ENCODE results near the gene ELMO2.
A peak's percentile ranks its signal among the peaks of the same experiment; 100 is the strongest.

Gene ELMO2

DNA sequence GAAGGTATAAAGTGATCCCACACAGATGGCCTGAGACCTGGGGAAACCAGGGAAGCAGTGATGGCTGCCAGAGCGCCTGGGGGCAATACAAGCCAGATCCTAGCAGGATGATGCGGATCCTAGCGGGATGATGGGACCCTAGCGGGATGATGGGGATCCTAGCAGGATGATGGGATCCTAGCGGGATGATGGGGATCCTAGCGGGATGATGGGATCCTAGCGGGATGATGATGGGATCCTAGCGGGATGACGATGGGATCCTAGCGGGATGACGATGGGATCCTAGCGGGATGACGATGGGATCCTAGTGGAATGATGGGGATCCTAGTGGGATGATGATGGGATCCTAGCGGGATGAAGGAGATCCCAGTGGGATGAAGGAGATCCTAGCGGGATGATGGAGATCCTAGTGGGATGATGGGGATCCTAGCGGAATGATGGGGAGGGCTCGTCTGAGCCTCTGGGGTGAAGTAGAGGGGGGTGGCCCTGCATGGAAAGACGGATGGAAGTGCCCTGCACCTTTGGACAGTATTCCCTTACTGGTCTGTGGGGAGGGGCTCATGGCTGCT is 54.0 kb downstream of the ELMO2 start:
- DNase-seq (ENCODE audit: low spot score in 2 of 2) = no peak
- no peak overlapping the region for H3K4me3 Mint-ChIP-seq

DNA sequence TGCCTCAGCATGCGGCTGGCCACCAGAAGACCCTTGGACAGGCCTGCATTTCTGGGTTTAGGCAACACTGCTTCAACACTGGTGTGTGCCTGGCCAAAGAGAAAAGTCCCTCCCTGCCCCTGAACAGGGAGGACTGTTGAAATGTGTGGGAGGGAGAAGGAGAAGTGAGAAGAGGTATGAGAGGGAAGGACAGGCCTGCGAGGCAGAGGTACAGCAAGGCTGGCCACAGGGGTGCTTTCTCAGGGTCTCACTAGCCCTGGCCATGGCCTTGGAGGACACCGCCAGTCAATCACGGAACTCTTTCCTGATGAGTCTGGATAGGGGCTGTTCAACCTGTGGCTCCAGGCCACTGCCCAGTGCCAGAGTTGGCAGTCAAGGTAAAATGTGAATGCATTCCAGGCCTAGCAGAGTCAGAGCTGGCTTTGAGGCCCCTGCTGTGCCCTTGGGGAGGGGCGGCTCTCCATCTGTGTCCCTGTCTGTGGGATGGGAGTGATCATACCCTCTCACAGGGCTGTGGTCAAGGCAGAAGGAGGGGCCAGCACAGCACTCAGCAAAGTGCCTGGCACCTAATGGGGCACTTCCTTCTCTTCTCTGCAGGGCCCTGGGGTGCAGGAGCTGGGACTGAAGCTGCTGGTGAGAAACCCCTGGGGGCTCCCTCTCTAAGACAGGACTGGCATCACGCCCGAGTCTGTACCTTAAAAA is 54.9 kb downstream of the ELMO2 start:
- ATAC-seq (replicated peaks; ENCODE audit: extremely low read depth, poor library complexity, severe bottlenecking) (no peak), DNase-seq (ENCODE audit: low spot score in 2 of 2) (no peak)
- Mint-ChIP-seq H3K9me3 (no peaks in the 10 kb centered on the region), H3K27ac (ENCODE audit: low read depth) (peak overlapping the region; percentile 80), H3K36me3 (ENCODE audit: insufficient read depth) (peaks cover 13% of the 10 kb centered on the region), H3K27me3 (no peaks in the 10 kb centered on the region), H3K4me3 (no peak overlapping the region), H3K4me1 (peaks cover 36% of the 10 kb centered on the region)

More for the DNA sequence above, 54.0 kb downstream of the ELMO2 start:
- peak overlapping the region; percentile 68 for H3K27ac Mint-ChIP-seq (ENCODE audit: low read depth)
- H3K4me1 Mint-ChIP-seq = peaks cover 42% of the 10 kb centered on the region
- no peak for ATAC-seq (replicated peaks; ENCODE audit: extremely low read depth, poor library complexity, severe bottlenecking)
- peaks cover 13% of the 10 kb centered on the region for H3K36me3 Mint-ChIP-seq (ENCODE audit: insufficient read depth)
- no peaks in the 10 kb centered on the region for H3K27me3 Mint-ChIP-seq
- no peaks in the 10 kb centered on the region for H3K9me3 Mint-ChIP-seq

DNA sequence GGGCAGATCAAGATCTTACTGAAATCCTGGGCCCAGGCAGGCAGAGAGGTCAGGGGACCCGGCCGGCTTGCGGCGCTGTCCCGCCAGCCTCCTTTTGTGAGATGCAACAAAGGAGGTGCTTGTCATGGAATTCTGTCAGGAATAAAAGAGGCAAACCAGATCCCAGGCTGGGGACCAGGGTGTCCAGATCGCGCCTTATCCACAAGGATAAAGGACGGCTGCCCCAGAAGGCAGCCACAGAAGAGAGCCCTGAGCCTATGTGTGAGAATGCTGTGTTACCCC is 55.5 kb downstream of the ELMO2 start:
- H3K36me3 Mint-ChIP-seq (ENCODE audit: insufficient read depth) = peaks cover 13% of the 10 kb centered on the region
- peak overlapping the region; percentile 80 for H3K27ac Mint-ChIP-seq (ENCODE audit: low read depth)
- H3K4me1 Mint-ChIP-seq = peaks cover 33% of the 10 kb centered on the region
- no peaks in the 10 kb centered on the region for H3K9me3 Mint-ChIP-seq
- no peak for ATAC-seq (replicated peaks; ENCODE audit: extremely low read depth, poor library complexity, severe bottlenecking)
- no peak for DNase-seq (ENCODE audit: low spot score in 2 of 2)
- no peaks in the 10 kb centered on the region for H3K27me3 Mint-ChIP-seq
- H3K4me3 Mint-ChIP-seq = no peak overlapping the region

- no peak for ATAC-seq (replicated peaks; ENCODE audit: extremely low read depth, poor library complexity, severe bottlenecking)
- H3K36me3 Mint-ChIP-seq (ENCODE audit: insufficient read depth) = peaks cover 13% of the 10 kb centered on the region
- no peaks in the 10 kb centered on the region for H3K27me3 Mint-ChIP-seq
- peak overlapping the region; percentile 80 for H3K27ac Mint-ChIP-seq (ENCODE audit: low read depth)
- H3K4me3 Mint-ChIP-seq = no peak overlapping the region
- peaks cover 28% of the 10 kb centered on the region for H3K4me1 Mint-ChIP-seq
- H3K9me3 Mint-ChIP-seq = no peaks in the 10 kb centered on the region
- DNase-seq (ENCODE audit: low spot score in 2 of 2) = no peak
These were observed 56.0 kb downstream of the ELMO2 start for GRCh38 chr20:46350201-46350985.

GRCh38 chr20:46349742-46350056 is 56.7 kb downstream of the ELMO2 start:
- no peaks in the 10 kb centered on the region for H3K27me3 Mint-ChIP-seq
- H3K27ac Mint-ChIP-seq (ENCODE audit: low read depth) = no peak overlapping the region
- no peak for DNase-seq (ENCODE audit: low spot score in 2 of 2)
- ATAC-seq (replicated peaks; ENCODE audit: extremely low read depth, poor library complexity, severe bottlenecking) = no peak
- H3K36me3 Mint-ChIP-seq (ENCODE audit: insufficient read depth) = peaks cover 13% of the 10 kb centered on the region
- no peak overlapping the region for H3K4me3 Mint-ChIP-seq
- H3K9me3 Mint-ChIP-seq = no peaks in the 10 kb centered on the region
- H3K4me1 Mint-ChIP-seq = peaks cover 24% of the 10 kb centered on the region

DNA sequence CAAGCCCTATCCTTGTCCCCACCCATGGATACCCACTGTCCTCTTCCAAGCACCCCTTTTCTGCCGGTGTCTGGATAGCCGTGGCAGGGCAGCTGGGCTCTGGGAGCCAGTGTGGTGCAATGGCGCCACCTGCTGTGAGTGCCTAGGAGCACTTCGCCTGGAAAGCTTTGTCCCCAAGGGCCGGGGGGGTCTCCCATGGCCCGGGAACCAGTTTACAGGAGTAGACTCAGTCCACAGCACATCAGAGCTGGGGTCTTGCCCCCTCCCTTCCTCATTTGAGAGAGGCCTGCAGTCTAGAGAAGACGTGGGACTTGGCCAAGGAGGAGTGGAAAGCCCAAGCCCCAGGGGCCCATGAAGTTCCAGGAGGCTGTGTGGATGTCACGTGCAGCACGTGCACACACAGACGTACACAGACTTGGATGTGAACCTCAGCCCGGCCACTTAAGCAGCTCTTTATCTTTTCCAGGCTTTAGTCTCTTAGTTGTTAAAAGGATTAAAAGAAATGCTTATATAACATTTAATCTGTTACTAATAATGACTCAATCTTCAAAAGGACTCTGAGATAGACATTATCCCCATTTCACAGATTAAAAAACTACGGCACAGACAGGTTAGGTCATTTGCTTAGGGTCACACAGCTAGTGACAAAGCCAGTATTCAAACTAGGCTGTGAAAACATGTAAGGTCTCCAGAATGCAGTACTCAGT is 57.2 kb downstream of the ELMO2 start:
- no peak for DNase-seq (ENCODE audit: low spot score in 2 of 2)
- H3K4me3 Mint-ChIP-seq = no peak overlapping the region
- no peaks in the 10 kb centered on the region for H3K27me3 Mint-ChIP-seq
- no peak overlapping the region for H3K27ac Mint-ChIP-seq (ENCODE audit: low read depth)
- peaks cover 10% of the 10 kb centered on the region for H3K36me3 Mint-ChIP-seq (ENCODE audit: insufficient read depth)
- no peaks in the 10 kb centered on the region for H3K9me3 Mint-ChIP-seq
- peaks cover 20% of the 10 kb centered on the region for H3K4me1 Mint-ChIP-seq
- no peak for ATAC-seq (replicated peaks; ENCODE audit: extremely low read depth, poor library complexity, severe bottlenecking)

- Mint-ChIP-seq H3K4me3 (no peak overlapping the region), H3K27me3 (no peaks in the 10 kb centered on the region), H3K27ac (ENCODE audit: low read depth) (no peak overlapping the region), H3K36me3 (ENCODE audit: insufficient read depth) (peaks cover 6% of the 10 kb centered on the region), H3K9me3 (no peaks in the 10 kb centered on the region), H3K4me1 (peaks cover 19% of the 10 kb centered on the region)
- no peak for DNase-seq (ENCODE audit: low spot score in 2 of 2)
- no peak for ATAC-seq (replicated peaks; ENCODE audit: extremely low read depth, poor library complexity, severe bottlenecking)
These were observed 58.3 kb downstream of the ELMO2 start for GRCh38 chr20:46347841-46348803.

DNA sequence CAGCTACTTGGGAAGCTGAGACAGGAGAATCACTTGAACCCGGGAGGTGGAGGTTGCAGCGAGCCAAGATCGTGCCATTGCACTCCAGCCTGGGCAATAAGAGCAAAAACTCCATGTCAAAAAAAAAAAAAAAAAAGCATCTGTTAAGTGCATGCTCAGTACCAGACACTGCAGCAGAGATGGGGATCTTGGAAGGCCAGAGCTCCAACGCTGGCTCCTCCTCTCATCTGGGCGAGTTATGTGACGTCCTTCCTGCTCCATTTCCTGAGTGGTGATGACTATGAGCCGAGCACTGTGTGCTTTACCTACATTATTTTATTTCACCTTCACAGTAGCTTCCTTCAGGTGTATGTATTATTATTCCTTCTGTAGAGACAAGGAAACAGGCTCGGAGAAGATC is 59.6 kb downstream of the ELMO2 start:
- H3K9me3 Mint-ChIP-seq = no peaks in the 10 kb centered on the region
- no peak overlapping the region for H3K27ac Mint-ChIP-seq (ENCODE audit: low read depth)
- no peak overlapping the region for H3K4me3 Mint-ChIP-seq
- no peak for DNase-seq (ENCODE audit: low spot score in 2 of 2)
- peaks cover 9% of the 10 kb centered on the region for H3K36me3 Mint-ChIP-seq (ENCODE audit: insufficient read depth)
- H3K4me1 Mint-ChIP-seq = peaks cover 24% of the 10 kb centered on the region
- ATAC-seq (replicated peaks; ENCODE audit: extremely low read depth, poor library complexity, severe bottlenecking) = no peak
- no peaks in the 10 kb centered on the region for H3K27me3 Mint-ChIP-seq

- Mint-ChIP-seq H3K4me1 (peaks cover 12% of the 10 kb centered on the region), H3K36me3 (ENCODE audit: insufficient read depth) (peaks cover 6% of the 10 kb centered on the region), H3K27me3 (peaks cover 4% of the 10 kb centered on the region), H3K9me3 (no peaks in the 10 kb centered on the region), H3K4me3 (no peak overlapping the region), H3K27ac (ENCODE audit: low read depth) (peak overlapping the region; percentile 20)
- DNase-seq (ENCODE audit: low spot score in 2 of 2) (no peak), ATAC-seq (replicated peaks; ENCODE audit: extremely low read depth, poor library complexity, severe bottlenecking) (no peak)
These were observed 61.8 kb downstream of the ELMO2 start for GRCh38 chr20:46344488-46345162.

DNA sequence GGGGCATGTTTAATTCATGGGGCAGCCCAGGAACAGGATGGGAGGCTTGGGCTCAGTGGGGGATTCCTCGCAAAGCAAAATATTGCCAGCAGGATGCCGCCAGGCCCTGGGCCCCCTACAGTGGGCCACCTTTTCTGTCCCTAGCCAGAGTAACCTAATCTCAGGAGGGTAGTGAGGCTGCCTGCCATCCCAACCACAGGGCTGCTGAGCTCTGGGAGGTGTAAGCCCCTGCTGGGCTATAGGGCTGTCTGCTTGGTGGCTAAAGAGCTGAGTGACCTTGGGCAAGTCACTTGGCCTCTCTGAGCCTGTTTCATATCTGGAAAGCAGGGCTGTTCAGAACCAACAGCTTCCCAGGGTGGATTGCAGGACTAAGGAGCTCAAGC is 62.4 kb downstream of the ELMO2 start:
- H3K27ac Mint-ChIP-seq (ENCODE audit: low read depth) = no peak overlapping the region
- DNase-seq (ENCODE audit: low spot score in 2 of 2) (no peak), ATAC-seq (replicated peaks; ENCODE audit: extremely low read depth, poor library complexity, severe bottlenecking) (no peak)
- H3K27me3 Mint-ChIP-seq = peaks cover 10% of the 10 kb centered on the region
- peaks cover 6% of the 10 kb centered on the region for H3K36me3 Mint-ChIP-seq (ENCODE audit: insufficient read depth)
- H3K4me1 Mint-ChIP-seq = peaks cover 12% of the 10 kb centered on the region
- no peaks in the 10 kb centered on the region for H3K9me3 Mint-ChIP-seq
- H3K4me3 Mint-ChIP-seq = peak overlapping the region; percentile 61

DNA sequence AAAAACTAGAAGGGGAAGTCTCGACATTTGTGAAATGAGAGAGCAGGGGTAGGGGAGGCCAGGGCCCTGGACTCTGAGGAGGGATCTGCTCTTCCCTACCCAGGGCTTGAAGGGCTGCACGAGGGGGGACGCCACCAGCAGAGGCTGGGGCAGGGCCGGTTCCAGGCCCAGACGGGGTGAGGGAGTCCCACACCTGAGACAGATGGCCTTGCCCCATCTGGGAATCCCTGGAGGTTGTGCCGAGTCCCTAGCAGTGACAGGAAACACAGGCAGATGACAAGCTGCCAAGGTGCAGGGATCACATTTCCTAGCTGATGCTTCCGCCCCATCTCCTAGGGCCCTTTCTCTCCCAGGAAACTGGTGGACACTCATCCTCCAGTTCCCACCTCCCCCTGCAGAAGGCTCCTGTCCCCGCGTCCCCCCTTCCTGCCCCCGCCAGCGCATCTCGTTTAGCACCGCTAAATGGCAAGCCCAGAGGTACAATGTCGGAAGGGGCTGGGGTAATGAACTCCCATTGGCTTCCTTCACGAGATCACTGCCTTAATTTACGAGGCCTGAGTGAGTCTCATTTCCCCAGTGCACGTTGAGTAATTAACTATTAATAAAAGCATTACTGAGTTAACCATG is 63.0 kb downstream of the ELMO2 start:
- Mint-ChIP-seq H3K9me3 (no peaks in the 10 kb centered on the region), H3K4me3 (peak overlapping the region; percentile 61), H3K36me3 (ENCODE audit: insufficient read depth) (peaks cover 5% of the 10 kb centered on the region), H3K27me3 (peaks cover 15% of the 10 kb centered on the region), H3K4me1 (peaks cover 12% of the 10 kb centered on the region), H3K27ac (ENCODE audit: low read depth) (no peak overlapping the region)
- ATAC-seq (replicated peaks; ENCODE audit: extremely low read depth, poor library complexity, severe bottlenecking) (no peak), DNase-seq (ENCODE audit: low spot score in 2 of 2) (no peak)

Data from central memory CD8-positive, alpha-beta T cell (primary cell).